ENCODE measurements around the gene GDF2. TPM values are rescaled to one million over a fixed set of nuclear protein-coding genes. Genes with fewer than 3 reads are reported as not detected.

Gene GDF2
- not detected for total RNA-seq
- long read RNA-seq = 0 reads

- ATAC-seq (no peak), DNase-seq (no peak)
- intact Hi-C loops (cut with micrococcal nuclease) = no loop called here
Observed at GRCh38 chr10:47322300-47323061, at the start of gene GDF2. GDF2 (plus strand) TSS chr10:47322454; CDS start chr10:47322669, 215 bp downstream.

GRCh38 chr10:47276071-47276470 is 46.2 kb upstream of the GDF2 start:
- intact Hi-C loops (cut with micrococcal nuclease) = no loop called here
- ATAC-seq = no peak

DNA sequence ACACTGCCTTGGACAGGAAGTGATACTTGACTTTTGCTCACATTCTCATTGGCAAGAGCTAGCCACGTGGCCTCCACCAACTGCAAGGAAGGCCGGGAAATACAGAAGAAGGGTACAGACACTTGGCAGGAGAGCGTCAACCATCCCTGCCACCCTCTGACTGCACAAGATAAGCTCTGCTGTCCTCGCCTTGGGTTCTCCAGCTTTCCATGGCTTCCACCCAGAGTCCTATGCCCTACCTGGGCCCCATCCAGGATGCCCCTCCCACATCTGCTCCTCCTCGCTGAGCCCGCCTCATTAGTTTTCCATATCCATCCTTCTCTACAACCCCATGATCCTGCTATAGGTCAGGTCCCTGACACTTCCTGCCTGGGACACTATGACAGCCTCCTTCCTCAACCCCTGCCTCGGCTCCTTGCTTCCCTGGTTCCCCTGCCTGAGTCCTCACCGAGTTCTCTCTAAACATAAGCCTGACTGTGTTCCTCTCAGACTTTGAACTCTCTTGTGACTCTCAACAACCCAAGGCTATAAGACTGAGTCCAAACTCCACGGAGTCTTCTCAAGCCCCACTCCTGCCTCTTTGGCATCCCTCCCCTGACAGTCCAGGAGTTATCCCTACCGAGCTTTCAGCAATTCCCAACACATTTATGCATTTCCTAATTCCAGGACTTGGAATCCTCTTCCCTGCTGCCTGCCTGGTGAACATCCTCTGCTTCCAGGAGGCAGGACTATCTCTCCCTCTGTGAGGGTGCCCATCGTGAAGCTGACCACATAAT is 45.5 kb upstream of the GDF2 start:
- ATAC-seq = peak; percentile 71
- intact Hi-C loops (cut with micrococcal nuclease) = no loop called here
- DNase-seq = no peak

More at GRCh38 chr10:47276071-47276470, 46.2 kb upstream of the GDF2 start:
- DNase-seq = no peak

DNA sequence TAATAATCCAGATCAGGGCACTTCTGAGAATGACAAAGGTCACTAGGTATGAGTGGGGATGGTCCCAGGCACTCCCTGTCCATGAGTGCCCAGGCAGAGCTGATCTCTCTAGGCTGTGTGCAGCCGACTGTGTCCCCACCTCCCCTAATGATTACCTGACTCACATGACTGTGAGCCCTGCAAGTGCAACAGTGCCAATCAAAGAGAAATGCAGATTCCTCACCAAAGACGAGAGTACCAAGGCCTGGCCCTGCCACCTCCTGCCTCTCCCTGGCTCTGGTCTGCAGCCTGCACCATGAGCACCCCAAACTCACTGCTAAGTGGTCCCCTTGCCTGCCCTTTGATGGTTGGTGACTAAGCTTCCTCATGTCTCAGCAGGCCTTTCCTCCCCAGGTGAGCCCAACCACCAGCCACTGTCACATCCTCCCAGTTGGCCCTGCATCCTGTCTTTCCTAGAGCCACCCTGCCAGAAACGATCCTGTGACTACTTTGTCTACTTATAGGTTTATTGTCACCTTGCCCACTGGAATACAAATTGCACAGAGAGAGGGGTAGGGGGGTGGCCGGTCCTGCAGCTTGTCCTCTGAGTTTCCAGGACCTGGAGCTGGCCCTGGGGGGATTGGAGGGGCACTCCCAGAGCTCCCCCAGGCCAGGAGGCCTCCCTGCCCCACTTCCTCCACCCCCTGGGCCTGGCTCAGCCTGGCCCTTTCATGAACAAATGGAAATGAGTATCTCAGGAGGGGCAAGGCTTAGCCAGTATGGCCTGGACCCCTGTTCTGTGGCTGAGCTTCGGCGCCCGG is 44.7 kb upstream of the GDF2 start:
- DNase-seq = no peak
- ATAC-seq = peak; percentile 82
- intact Hi-C loops (cut with micrococcal nuclease) = no loop called here

- DNase-seq (no peak), ATAC-seq (no peak)
- intact Hi-C loops (cut with micrococcal nuclease) = no loop called here
Observed at GRCh38 chr10:47278152-47278473, 44.1 kb upstream of the GDF2 start.

- ATAC-seq (no peak), DNase-seq (no peak)
- intact Hi-C loops (cut with micrococcal nuclease) = no loop called here
Observed at GRCh38 chr10:47278720-47279119, 43.5 kb upstream of the GDF2 start.

DNA sequence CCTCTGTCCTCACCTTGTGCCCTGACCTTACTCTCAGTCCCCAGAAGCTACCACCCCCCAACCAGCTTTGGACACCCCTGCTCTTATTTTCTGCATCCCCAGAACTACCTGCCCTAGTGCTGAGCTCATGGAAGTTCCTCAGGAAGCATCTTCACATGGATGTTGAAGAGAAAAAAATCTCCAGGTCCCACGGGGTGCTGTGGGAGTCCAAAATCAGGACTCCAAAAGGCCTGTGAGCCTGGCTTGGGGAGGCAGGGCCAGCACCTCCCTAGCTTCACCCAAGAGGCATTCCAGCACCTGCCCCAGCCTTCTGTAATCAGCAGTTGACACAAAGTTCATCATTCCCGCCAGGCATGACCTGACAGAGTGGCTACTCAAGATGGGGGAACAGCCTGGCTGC is 43.0 kb upstream of the GDF2 start:
- ATAC-seq = no peak
- no peak for DNase-seq

DNA sequence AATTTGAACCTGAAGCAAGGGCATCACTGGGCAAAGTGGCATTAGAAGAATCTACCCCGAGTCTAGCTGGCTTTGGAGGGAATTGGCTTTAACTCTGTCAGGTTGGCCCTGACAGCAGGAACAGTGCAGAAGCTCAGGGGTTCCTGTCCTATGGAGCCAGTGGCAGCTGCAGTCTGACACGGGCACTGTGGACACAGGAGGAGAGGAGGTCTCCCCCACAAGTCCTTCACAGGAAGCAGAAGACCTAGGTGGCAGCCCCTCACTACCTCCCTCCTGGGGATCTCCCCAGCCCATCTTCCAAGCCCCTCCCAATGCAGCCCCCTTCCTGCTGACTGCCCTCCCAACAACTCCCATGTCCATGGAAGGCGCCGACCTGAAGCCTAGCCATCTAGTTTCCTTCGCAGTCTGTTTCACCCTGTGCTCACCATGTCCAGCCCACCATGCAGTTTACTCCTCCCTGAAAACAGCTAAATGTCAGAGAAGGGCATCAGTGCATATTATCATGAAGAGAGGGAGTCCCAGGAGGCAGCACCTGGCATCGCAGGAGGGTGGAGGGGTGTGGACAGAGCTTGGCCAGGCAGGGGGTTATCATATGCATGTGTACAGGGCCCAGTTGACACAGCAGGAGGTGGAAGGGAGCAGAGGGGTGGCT is 40.1 kb upstream of the GDF2 start:
- ATAC-seq = no peak
- no peak for DNase-seq
- intact Hi-C loops (cut with micrococcal nuclease) = no loop called here

More for the DNA sequence above, 43.0 kb upstream of the GDF2 start:
- intact Hi-C loops (cut with micrococcal nuclease) = no loop called here

DNA sequence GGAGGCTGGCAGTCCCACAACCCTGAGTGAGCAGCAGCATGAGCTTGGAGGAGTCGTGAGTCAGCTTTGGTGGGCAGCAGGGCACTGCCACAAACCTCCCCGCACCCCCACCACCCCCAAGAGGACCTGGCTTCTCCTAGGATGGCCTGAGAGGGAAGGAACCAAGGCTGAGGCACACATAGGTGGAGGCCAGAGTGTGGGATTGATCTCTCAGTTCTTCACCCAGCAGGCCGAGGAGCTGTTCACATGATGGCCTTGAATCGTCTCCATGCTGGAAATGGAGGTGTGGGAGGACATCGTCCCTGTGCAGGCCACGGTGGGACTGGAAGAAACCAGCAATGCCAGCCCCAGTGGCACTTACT is 39.6 kb upstream of the GDF2 start:
- intact Hi-C loops (cut with micrococcal nuclease) = no loop called here
- ATAC-seq = no peak

DNA sequence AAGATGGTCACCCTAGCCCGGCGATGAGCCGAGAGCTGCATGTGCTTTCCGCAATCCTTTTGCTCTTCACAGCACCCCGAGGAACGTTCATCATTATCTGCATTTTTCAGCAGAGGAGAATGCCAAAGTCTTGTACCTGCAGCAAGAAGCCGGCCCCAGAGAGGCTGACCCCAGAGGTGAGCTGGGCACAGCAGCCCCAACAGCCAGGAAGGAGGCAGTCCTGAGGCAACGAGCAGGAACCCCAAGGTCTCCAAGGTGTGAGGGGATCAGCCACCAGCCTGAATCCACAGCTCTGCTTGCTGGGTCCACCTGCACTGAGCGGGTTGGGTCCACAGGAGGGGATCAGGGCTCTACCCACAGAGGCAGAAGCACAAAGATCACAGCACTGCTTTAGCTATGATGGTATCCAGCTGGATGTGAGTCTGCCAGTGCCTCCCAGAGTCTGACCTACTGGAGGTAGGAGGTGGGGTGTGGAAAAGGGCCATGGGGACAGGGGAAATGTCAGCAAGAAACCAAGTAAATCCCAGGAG is 39.1 kb upstream of the GDF2 start:
- DNase-seq (no peak), ATAC-seq (no peak)
- intact Hi-C loops (cut with micrococcal nuclease) = no loop called here

More for the DNA sequence above, 39.6 kb upstream of the GDF2 start:
- DNase-seq = no peak

- ATAC-seq = no peak
- intact Hi-C loops (cut with micrococcal nuclease) = no loop called here
Observed at GRCh38 chr10:47283848-47284247, 38.4 kb upstream of the GDF2 start.

DNA sequence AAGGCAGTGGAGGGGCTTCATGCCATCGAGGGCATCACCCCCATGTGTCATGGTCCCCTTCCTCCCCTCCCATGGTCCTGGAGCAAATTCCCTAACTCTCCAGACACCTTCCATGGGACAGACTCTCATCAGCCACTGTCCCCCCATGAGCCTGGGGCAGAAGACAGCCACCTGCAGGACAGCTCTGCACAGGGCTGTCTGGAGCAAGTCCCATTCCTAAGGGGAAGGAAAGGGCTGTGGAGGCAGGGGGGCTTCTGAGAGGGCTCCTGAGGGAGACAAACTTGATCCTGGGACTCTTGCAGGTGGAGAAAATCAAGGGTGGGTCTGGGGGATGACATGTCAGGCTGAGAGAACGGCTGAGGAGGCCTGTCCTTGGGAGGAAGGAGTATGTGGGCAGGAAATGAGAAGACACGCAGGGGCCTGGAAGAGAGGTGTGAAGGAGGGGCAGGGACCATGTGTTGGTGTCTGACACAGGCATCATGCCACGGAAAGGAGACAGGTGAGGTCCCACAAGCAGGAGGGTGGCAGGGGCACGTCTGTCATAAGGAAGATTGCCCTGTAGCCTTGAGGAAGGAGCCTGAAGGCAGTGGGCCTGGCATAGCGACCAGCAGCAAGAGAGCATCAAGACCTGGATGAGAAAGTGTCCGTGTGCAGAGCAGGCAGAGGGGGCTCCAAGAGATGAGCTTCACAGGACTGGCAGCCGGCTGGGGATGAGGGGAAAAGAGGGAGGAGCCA is 36.7 kb upstream of the GDF2 start:
- DNase-seq (no peak), ATAC-seq (no peak)
- intact Hi-C loops (cut with micrococcal nuclease) = no loop called here

More at GRCh38 chr10:47283848-47284247, 38.4 kb upstream of the GDF2 start:
- DNase-seq = no peak

GRCh38 chr10:47286116-47286505 is 36.1 kb upstream of the GDF2 start:
- DNase-seq (no peak), ATAC-seq (no peak)
- intact Hi-C loops (cut with micrococcal nuclease) = no loop called here

- DNase-seq (peak; percentile 43), ATAC-seq (peak; percentile 77)
- intact Hi-C loops (cut with micrococcal nuclease) = no loop called here
Observed at GRCh38 chr10:47286591-47287315, 35.5 kb upstream of the GDF2 start.

GRCh38 chr10:47287365-47287802 is 34.9 kb upstream of the GDF2 start:
- ATAC-seq (peak; percentile 94), DNase-seq (peak; percentile 82)
- intact Hi-C loops (cut with micrococcal nuclease) = no loop called here

DNA sequence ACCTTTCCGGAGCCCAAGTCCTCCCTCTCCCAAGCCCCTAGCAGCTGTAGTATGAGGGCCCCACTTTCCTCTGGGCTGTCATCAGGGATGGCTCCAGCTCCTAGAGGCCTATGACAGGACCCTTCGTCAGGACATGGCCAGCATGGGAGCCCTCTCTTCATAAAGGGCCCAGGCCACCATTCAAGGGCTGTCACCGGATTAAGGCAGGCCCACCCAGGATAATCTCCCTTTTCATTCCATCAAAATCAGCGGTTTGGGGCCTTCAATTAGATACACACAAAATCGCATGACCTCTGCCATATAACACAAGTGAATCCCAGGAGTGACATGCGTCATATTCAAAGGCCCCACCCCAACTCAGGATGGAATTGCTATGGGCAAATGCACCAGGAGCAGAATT is 34.4 kb upstream of the GDF2 start:
- no peak for ATAC-seq
- no peak for DNase-seq
- intact Hi-C loops (cut with micrococcal nuclease) = no loop called here

GRCh38 chr10:47288236-47288635 is 34.0 kb upstream of the GDF2 start:
- ATAC-seq (no peak), DNase-seq (no peak)
- intact Hi-C loops (cut with micrococcal nuclease) = no loop called here

- no peak for DNase-seq
- no peak for ATAC-seq
- intact Hi-C loops (cut with micrococcal nuclease) = no loop called here
Observed at GRCh38 chr10:47288916-47289495, 33.2 kb upstream of the GDF2 start.
